B cell (primary cell): ENCODE results near the gene PCBP3. TPM values are rescaled to one million over a fixed set of nuclear protein-coding genes. Genes with fewer than 3 reads are reported as not detected.

Experiments used
- ATAC-seq: fragments of 200-7000 bp; cut with Tn5 transposase; one replicate; pipeline ENCODE4 v1.10.0; 2021; ENCODE audit warnings: low read depth, mild to moderate bottlenecking, moderate number of reproducible peaks, moderate library complexity
- CTCF ChIA-PET: fragments of 350-600 bp; sonication (Branson Sonifier 250); formaldehyde crosslinking; loops from one replicate; lab custom pipeline; 2021; ENCODE audit warnings: antibody characterized with exemption, inconsistent platforms; lab: Charles Lee
- POLR2A ChIA-PET: fragments of 350-600 bp; sonication (Branson Sonifier 250); formaldehyde crosslinking; loops from one replicate; lab custom pipeline; 2021; ENCODE audit warnings: antibody characterized with exemption; lab: Charles Lee
- DNase-seq: peaks from one replicate; pipeline ENCODE4 v3.0.0; 2013
- H2AFZ ChIP-seq: 2 replicates; pipeline ENCODE4 v1.6.1; 2012; ENCODE audit warnings: mild to moderate bottlenecking, low read depth, low read length; ENCODE audit not compliant: insufficient read depth, poor library complexity, severe bottlenecking
- H3K27ac ChIP-seq, 2 donors: 1 replicate in 1 of 2; 2 replicates in 1 of 2; pipeline ENCODE4 v1.5.1; 2012 to 2013; ENCODE audit warnings: low read length in 2 of 2, mild to moderate bottlenecking in 2 of 2, moderate library complexity in 1 of 2
- H3K27me3 ChIP-seq, 4 experiments: fragments of 200-600 bp in 1 of 4; sonication (generic) in 1 of 4; replicated peaks in 1 of 4; 1 replicate in 2 of 4; 2 replicates in 2 of 4; pipeline versions ENCODE4 v1.6.1 to v1.7.0; 2013 to 2016; ENCODE audit warnings: low read length in 3 of 4, mild to moderate bottlenecking in 2 of 4, mixed read lengths in 1 of 4, moderate library complexity in 1 of 4; ENCODE audit not compliant: insufficient read depth in 4 of 4, control insufficient read depth in 3 of 4; ENCODE audit errors: control extremely low read depth in 1 of 4
- H3K36me3 ChIP-seq, 2 experiments: replicated peaks in 1 of 2; 1 replicate in 1 of 2; 2 replicates in 1 of 2; pipeline versions ENCODE4 v1.6.1 to v1.7.1; 2013; ENCODE audit warnings: low read length in 1 of 2; ENCODE audit not compliant: insufficient read depth in 2 of 2, control insufficient read depth in 1 of 2; ENCODE audit errors: control extremely low read depth in 1 of 2, extremely low read depth in 1 of 2
- H3K4me1 ChIP-seq, 2 donors: fragments of 200-600 bp in 1 of 2; sonication (generic) in 1 of 2; 1 replicate in 1 of 2; 2 replicates in 1 of 2; pipeline versions ENCODE4 v1.5.1 to v1.6.1; 2013 to 2017; ENCODE audit warnings: low read length in 2 of 2; ENCODE audit not compliant: control insufficient read depth in 2 of 2, insufficient read depth in 2 of 2
- H3K4me2 ChIP-seq: replicated peaks from 2 replicates; pipeline ENCODE3; 2012; ENCODE audit warnings: mild to moderate bottlenecking, low read depth, low read length; ENCODE audit not compliant: poor library complexity, severe bottlenecking
- H3K4me3 ChIP-seq, 5 experiments: fragments of 200-600 bp in 1 of 5; sonication (generic) in 1 of 5; 1 replicate in 3 of 5; 2 replicates in 2 of 5; pipeline versions ENCODE4 v1.5.1 to v1.7.0; 2011 to 2016; ENCODE audit warnings: low read length in 4 of 5, mild to moderate bottlenecking in 4 of 5, low read depth in 2 of 5, control low read depth in 1 of 5, moderate library complexity in 1 of 5; ENCODE audit not compliant: insufficient read depth in 1 of 5; ENCODE audit errors: control extremely low read depth in 1 of 5, extremely low read depth in 1 of 5
- H3K79me2 ChIP-seq: fragments of 200-600 bp; sonication (generic); one replicate; pipeline ENCODE4 v1.6.0; 2016; ENCODE audit warnings: low read length; ENCODE audit not compliant: control insufficient read depth, insufficient read depth
- H3K9ac ChIP-seq: fragments of 200-600 bp; sonication (generic); 2 replicates; pipeline ENCODE4 v1.6.1; 2017; ENCODE audit warnings: mild to moderate bottlenecking, low read length, moderate library complexity
- H3K9me3 ChIP-seq, 3 donors: one replicate each; pipeline versions ENCODE4 v1.6.1 to v1.7.1; 2013; ENCODE audit warnings: low read length in 2 of 3; ENCODE audit not compliant: control insufficient read depth in 2 of 3, insufficient read depth in 1 of 3; ENCODE audit errors: control extremely low read depth in 1 of 3
- H4K20me1 ChIP-seq: 2 replicates; pipeline ENCODE4 v1.6.0; 2012; ENCODE audit warnings: mild to moderate bottlenecking, low read length; ENCODE audit not compliant: insufficient read depth, control insufficient read depth, poor library complexity, severe bottlenecking
- H3K27ac Mint-ChIP-seq: one replicate; pipeline ENCODE4 v1.8.0; 2021; ENCODE audit warnings: mixed read lengths
- H3K27me3 Mint-ChIP-seq: one replicate; pipeline ENCODE4 v1.8.0; 2021; ENCODE audit warnings: mixed read lengths
- H3K4me1 Mint-ChIP-seq: one replicate; pipeline ENCODE4 v1.8.0; 2021; ENCODE audit warnings: mixed read lengths
- H3K4me3 Mint-ChIP-seq: one replicate; pipeline ENCODE4 v1.8.0; 2021; ENCODE audit warnings: mixed read lengths
- H3K9me3 Mint-ChIP-seq: one replicate; pipeline ENCODE4 v1.8.0; 2022; ENCODE audit warnings: mixed read lengths; ENCODE audit not compliant: insufficient read depth
- EZH2 ChIP-seq: IDR thresholded peaks from 2 replicates; pipeline ENCODE4 v1.6.1; 2012; ENCODE audit warnings: borderline replicate concordance, low read depth, mild to moderate bottlenecking, moderate library complexity, low read length; ENCODE audit not compliant: insufficient read depth, poor library complexity, severe bottlenecking
- WGBS: methylation state at CpG from one replicate; pipeline ENCODE4 v1.1.5; 2013; ENCODE audit warnings: missing lambda C conversion rate; ENCODE audit not compliant: insufficient coverage; 5-methylcytosine and 5-hydroxymethylcytosine counted together
- intact Hi-C: fragments of 100-400 bp; cut with micrococcal nuclease; formaldehyde crosslinking; loops from one replicate; pipeline ENCODE4 v1.10.0; 2022
- polyA plus RNA-seq: library from polyadenylated mRNA; depleted of rRNA; stranded (reverse); fragments of >200 nt; gene quantifications from 2 replicates; pipeline ENCODE4 v1.2.3, GENCODE V29; 2012
- total RNA-seq, 2 donors: library from RNA; stranded (reverse); fragments of 120-200 nt in 1 of 2; gene quantifications; 1 replicate in 1 of 2; 2 replicates in 1 of 2; pipeline versions ENCODE4 v1.2.3 to v1.2.4, GENCODE V29; 2013 to 2022
- TF ChIP-seq, protein P1 (sequence below): fragments of 200-600 bp; IDR thresholded peaks from one replicate; pipeline ENCODE4 v1.8.0; 2022; ENCODE audit warnings: antibody characterized with exemption, mild to moderate bottlenecking

Gene PCBP3
- total and polyA plus RNA-seq, 2 donors (not counting 1 experiment from before 2014, with no cell fraction given) = 0.45 to 2.7 TPM

GRCh38 chr21:45862543-45863207 lies 219.2 kb downstream of the PCBP3 start:
- Histone ChIP-seq H3K4me3 (no peak overlapping the region), H4K20me1 (no peaks in the 10 kb centered on the region), H3K4me1 (peaks cover 0 to 6% of the 10 kb centered on the region in 2 donors), H3K4me2 (no peak overlapping the region), H3K9me3 (no peaks in the 10 kb centered on the region), H3K9ac (no peak overlapping the region), H3K36me3 (no peaks in the 10 kb centered on the region), H3K79me2 (no peaks in the 10 kb centered on the region), H3K27ac (no peak overlapping the region), H3K27me3 (no peaks in the 10 kb centered on the region), H2AFZ (no peak overlapping the region)
- POLR2A ChIA-PET = no interaction called here
- Mint-ChIP-seq H3K27me3 (peaks cover 4% of the 10 kb centered on the region), H3K27ac (no peak overlapping the region), H3K4me3 (no peak overlapping the region), H3K9me3 (no peaks in the 10 kb centered on the region), H3K4me1 (peaks cover 3% of the 10 kb centered on the region)
- ATAC-seq (no peak), DNase-seq (no peak)
- WGBS = 81% methylated on average over 5 of the region's 9 CpGs
- CTCF ChIA-PET = no interaction called here
- intact Hi-C loops = no loop called here
- TF ChIP-seq, protein P1, sequence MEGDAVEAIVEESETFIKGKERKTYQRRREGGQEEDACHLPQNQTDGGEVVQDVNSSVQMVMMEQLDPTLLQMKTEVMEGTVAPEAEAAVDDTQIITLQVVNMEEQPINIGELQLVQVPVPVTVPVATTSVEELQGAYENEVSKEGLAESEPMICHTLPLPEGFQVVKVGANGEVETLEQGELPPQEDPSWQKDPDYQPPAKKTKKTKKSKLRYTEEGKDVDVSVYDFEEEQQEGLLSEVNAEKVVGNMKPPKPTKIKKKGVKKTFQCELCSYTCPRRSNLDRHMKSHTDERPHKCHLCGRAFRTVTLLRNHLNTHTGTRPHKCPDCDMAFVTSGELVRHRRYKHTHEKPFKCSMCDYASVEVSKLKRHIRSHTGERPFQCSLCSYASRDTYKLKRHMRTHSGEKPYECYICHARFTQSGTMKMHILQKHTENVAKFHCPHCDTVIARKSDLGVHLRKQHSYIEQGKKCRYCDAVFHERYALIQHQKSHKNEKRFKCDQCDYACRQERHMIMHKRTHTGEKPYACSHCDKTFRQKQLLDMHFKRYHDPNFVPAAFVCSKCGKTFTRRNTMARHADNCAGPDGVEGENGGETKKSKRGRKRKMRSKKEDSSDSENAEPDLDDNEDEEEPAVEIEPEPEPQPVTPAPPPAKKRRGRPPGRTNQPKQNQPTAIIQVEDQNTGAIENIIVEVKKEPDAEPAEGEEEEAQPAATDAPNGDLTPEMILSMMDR = no peak
- no peak for TF ChIP-seq EZH2

GRCh38 chr21:45863267-45863666 lies 219.7 kb downstream of the PCBP3 start:
- no peak overlapping the region for H2AFZ ChIP-seq
- intact Hi-C loops = no loop called here
- ChIA-PET CTCF (no interaction called here), POLR2A (no interaction called here)
- WGBS = 98% methylated on average over 13 of the region's 18 CpGs
- no peak overlapping the region for H3K9ac ChIP-seq
- TF ChIP-seq, protein P1 = no peak
- no peak for TF ChIP-seq EZH2
- Mint-ChIP-seq H3K27ac (no peak overlapping the region), H3K27me3 (peaks cover 4% of the 10 kb centered on the region), H3K4me1 (peaks cover 3% of the 10 kb centered on the region), H3K9me3 (no peaks in the 10 kb centered on the region), H3K4me3 (no peak overlapping the region)
- no peak for ATAC-seq
- no peaks in the 10 kb centered on the region for H3K79me2 ChIP-seq
- no peaks in the 10 kb centered on the region for H3K27me3 ChIP-seq
- no peak overlapping the region for H3K27ac ChIP-seq
- H3K4me1 ChIP-seq = peaks cover 0 to 6% of the 10 kb centered on the region in 2 donors
- no peak for DNase-seq
- H3K9me3 ChIP-seq = no peaks in the 10 kb centered on the region
- no peaks in the 10 kb centered on the region for H4K20me1 ChIP-seq
- no peak overlapping the region for H3K4me2 ChIP-seq
- H3K4me3 ChIP-seq = no peak overlapping the region
- H3K36me3 ChIP-seq = no peaks in the 10 kb centered on the region
